SK-N-SH treated with all-trans-retinoic acid at 6 μM for 48 hours (cell line): ENCODE data around the gene NHSL2.

Experiments
- CSDC2 ChIP-seq: fragments of 250-450 bp; sonication (Bioruptor Pico); IDR thresholded peaks from 2 replicates; pipeline ENCODE4 v1.5.0; 2020; ENCODE audit warnings: mild to moderate bottlenecking, moderate library complexity
- ZFP3 ChIP-seq: fragments of 250-450 bp; sonication (Bioruptor Pico); IDR thresholded peaks from 2 replicates; pipeline ENCODE4 v1.5.0; 2020; ENCODE audit warnings: mild to moderate bottlenecking, moderate library complexity

DNA sequence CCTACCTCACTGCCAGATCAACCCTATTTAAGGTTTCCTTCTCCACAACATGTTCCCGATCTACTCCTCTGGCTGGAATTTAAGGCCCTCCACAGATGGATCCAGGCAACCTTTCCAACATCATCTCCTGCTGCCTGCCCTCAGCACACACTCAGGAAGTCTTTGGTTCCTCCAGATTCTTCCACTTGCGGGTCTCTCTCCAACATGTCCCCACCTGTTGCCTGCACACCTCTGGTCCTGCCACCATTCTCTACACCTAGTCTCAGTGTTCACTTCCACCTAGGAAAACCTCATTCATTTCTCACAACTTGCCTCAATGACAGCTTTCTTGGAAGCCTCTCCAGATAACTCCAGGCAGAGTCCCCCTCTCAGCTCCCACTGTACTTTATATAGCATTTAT lies 140.9 kb downstream of the NHSL2 start:
- TF ChIP-seq CSDC2 (CRISPR knock-in tag) (no peak), ZFP3 (CRISPR knock-in tag) (no peak)
